Measurements from ENCODE around the gene OR1I1.

Gene OR1I1

GRCh38 chr19:15123031-15123890 lies 41.2 kb downstream of the OR1I1 start:
- no peak for TF ChIP-seq BHLHE40 (IDR thresholded peaks at IDR 0.05; ENCODE audit: borderline replicate concordance)
- TF ChIP-seq TARDBP (IDR thresholded peaks at IDR 0.05), result no peak
- TF ChIP-seq HDGF (IDR thresholded peaks at IDR 0.05; ENCODE audit: borderline replicate concordance), result no peak
- TF ChIP-seq L3MBTL2 (conservative IDR thresholded peaks at IDR 0.05), result no peak
- no peak for TF ChIP-seq FOXK2 (IDR thresholded peaks at IDR 0.05)
- TF ChIP-seq FOXA1 (IDR thresholded peaks at IDR 0.05), result no peak
- ChIA-PET CTCF (no interaction called here), POLR2A (interaction anchor here (3.5 kb wide), 1 partner anchor 7 kb away, joined by 17 read pairs; no protein-coding TSS in a partner anchor)
- DNase-seq (ENCODE audit: extremely low spot score), result no peak

- POLR2A ChIA-PET, result interaction anchor here (3.5 kb wide), 1 partner anchor 8 kb away, joined by 17 read pairs; no protein-coding TSS in a partner anchor
- CTCF ChIA-PET, result no interaction called here
- DNase-seq (ENCODE audit: extremely low spot score), result no peak
- TF ChIP-seq TARDBP (IDR thresholded peaks at IDR 0.05) (no peak), ELF4 (IDR thresholded peaks at IDR 0.05) (no peak), PKNOX1 (IDR thresholded peaks at IDR 0.05) (no peak), ZNF384 (IDR thresholded peaks at IDR 0.05) (no peak), NFRKB (IDR thresholded peaks at IDR 0.05) (no peak), FOXA1 (IDR thresholded peaks at IDR 0.05) (no peak)
These were observed 41.9 kb downstream of the OR1I1 start for GRCh38 chr19:15123900-15124299.

GRCh38 chr19:15124572-15125231 lies 42.7 kb downstream of the OR1I1 start:
- TF ChIP-seq HDGF (IDR thresholded peaks at IDR 0.05; ENCODE audit: borderline replicate concordance) (no peak), SUZ12 (IDR thresholded peaks at IDR 0.05) (no peak), FOXA1 (IDR thresholded peaks at IDR 0.05) (no peak), ELF4 (IDR thresholded peaks at IDR 0.05) (no peak), TARDBP (IDR thresholded peaks at IDR 0.05) (no peak), PKNOX1 (IDR thresholded peaks at IDR 0.05) (no peak), CTBP1 (IDR thresholded peaks at IDR 0.05; ENCODE audit: borderline replicate concordance) (no peak), FOXM1 (IDR thresholded peaks at IDR 0.05; ENCODE audit: borderline replicate concordance) (no peak), ARNT (IDR thresholded peaks at IDR 0.05) (no peak), BHLHE40 (IDR thresholded peaks at IDR 0.05; ENCODE audit: borderline replicate concordance) (no peak), FOXK2 (IDR thresholded peaks at IDR 0.05) (no peak), LEF1 (IDR thresholded peaks at IDR 0.05; ENCODE audit: borderline replicate concordance) (no peak), SP1 (IDR thresholded peaks at IDR 0.05) (no peak), L3MBTL2 (conservative IDR thresholded peaks at IDR 0.05) (no peak), ZNF384 (IDR thresholded peaks at IDR 0.05) (no peak), NFRKB (IDR thresholded peaks at IDR 0.05) (no peak)
- CTCF ChIA-PET, result interaction anchor here (0.5 kb wide), 1 partner anchor 1336 kb away, joined by 4 read pairs; no protein-coding TSS in a partner anchor
- POLR2A ChIA-PET, result interaction anchor here (1.3 to 3.5 kb wide), 5 partner anchors 9 to 24 kb away, joined by 5 to 17 read pairs (median 6); partner anchors contain the start of gene SYDE1
- no peak for DNase-seq (ENCODE audit: extremely low spot score)

DNA sequence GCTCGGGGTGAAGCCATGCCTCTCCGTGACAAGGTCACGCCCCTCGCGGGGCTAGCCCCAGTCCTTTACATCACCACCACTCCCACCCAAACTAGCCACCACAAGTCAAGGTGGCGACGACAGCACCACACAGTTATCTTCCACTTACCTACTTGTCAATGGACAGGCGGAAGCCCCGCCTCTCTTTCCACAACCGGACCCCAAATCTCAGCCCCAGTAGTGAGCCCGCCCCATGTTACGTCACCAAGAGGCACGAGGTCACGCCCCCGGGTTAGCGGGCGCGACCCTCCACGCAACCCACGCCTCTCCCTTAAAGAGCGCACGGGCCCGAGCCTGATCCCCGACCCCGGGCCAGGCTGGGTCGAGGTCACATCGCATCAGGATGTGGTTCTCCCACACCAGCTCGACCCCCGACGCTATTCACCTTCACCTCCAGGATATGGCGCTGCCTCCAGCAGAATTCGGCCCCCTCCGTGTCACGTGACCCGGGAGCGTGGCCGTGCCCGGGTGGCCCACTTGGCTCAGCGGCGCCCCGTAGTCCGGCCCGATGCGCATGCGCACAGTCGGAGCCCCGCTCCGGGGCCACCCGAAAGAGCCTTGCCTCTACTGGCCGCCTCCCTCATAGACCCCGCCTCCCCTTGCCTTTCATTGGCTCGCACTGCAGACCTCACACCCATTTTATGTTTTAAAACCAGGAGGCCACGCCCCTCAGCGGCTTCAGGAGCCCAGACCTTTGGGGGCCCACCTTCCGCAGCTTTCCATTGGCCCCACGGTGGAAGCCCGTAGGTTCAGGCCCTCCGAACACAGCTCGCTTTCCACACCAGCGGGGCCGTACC lies 43.4 kb downstream of the OR1I1 start:
- CTCF ChIA-PET, result interaction anchor here (0.5 to 1.0 kb wide), 2 partner anchors 24 to 1337 kb away, joined by 3 to 4 read pairs; no protein-coding TSS in a partner anchor
- peak; percentile 99 for DNase-seq (ENCODE audit: extremely low spot score)
- TF ChIP-seq ZNF384 (IDR thresholded peaks at IDR 0.05), result no peak
- TF ChIP-seq L3MBTL2 (conservative IDR thresholded peaks at IDR 0.05), result peak; percentile 88
- TF ChIP-seq TARDBP (IDR thresholded peaks at IDR 0.05), result peak; percentile 63; the same call in 1 of the 2 replicates
- TF ChIP-seq FOXA1 (IDR thresholded peaks at IDR 0.05), result no peak
- POLR2A ChIA-PET, result interaction anchor here (0.7 to 3.5 kb wide), 9 partner anchors 9 to 367 kb away, joined by 3 to 17 read pairs (median 5); partner anchors contain the start of gene SYDE1

DNA sequence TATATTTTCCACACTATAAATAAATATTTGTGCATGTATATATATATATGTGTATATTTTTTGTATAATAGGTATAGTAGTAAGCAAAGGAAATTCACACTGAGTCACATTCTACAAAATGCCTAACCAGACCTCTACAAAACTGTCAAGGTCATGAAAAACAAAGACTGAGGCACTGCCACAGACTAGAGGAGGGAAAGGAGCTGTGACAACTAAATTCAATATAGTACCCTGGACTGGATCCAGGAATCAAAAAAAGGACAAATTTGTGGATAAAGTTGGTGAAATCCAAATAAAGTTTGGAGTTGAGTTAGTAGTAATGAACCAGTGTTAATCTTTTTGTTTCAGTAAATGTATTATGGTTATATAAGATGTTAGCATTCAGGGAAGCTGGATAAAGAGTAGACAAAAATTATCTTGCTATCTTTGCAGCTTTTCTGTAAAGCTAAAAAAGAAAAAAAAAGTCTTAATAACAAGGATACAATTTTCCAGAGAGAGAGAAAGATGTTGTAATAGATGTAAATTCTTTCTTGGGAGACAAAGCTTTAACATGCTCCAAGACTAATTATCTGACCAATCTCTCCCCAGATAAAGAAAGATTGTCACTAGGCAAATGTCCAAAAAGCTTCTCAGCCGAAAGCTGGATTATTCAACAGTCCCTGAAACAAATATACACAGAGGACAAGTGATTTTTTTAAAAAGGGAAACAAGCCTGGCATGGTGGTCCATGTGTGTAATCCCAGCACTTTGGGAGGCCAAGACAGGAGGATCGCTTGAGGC lies 44.3 kb downstream of the OR1I1 start:
- ChIA-PET CTCF (interaction anchor here (1.0 kb wide), 1 partner anchor 25 kb away, joined by 3 read pairs; no protein-coding TSS in a partner anchor), POLR2A (interaction anchor here (0.7 to 3.5 kb wide), 8 partner anchors 8 to 367 kb away, joined by 3 to 17 read pairs (median 5); no protein-coding TSS in a partner anchor)
- DNase-seq (ENCODE audit: extremely low spot score), result no peak
- TF ChIP-seq CTBP1 (IDR thresholded peaks at IDR 0.05; ENCODE audit: borderline replicate concordance) (no peak), ARNT (IDR thresholded peaks at IDR 0.05) (no peak), FOXK2 (IDR thresholded peaks at IDR 0.05) (no peak), ELF4 (IDR thresholded peaks at IDR 0.05) (no peak), NFRKB (IDR thresholded peaks at IDR 0.05) (no peak), FOXM1 (IDR thresholded peaks at IDR 0.05; ENCODE audit: borderline replicate concordance) (no peak), BHLHE40 (IDR thresholded peaks at IDR 0.05; ENCODE audit: borderline replicate concordance) (no peak), TARDBP (IDR thresholded peaks at IDR 0.05) (no peak), HDGF (IDR thresholded peaks at IDR 0.05; ENCODE audit: borderline replicate concordance) (no peak), FOXA1 (IDR thresholded peaks at IDR 0.05) (no peak), SUZ12 (IDR thresholded peaks at IDR 0.05) (no peak), L3MBTL2 (conservative IDR thresholded peaks at IDR 0.05) (no peak), SP1 (IDR thresholded peaks at IDR 0.05) (no peak), LEF1 (IDR thresholded peaks at IDR 0.05; ENCODE audit: borderline replicate concordance) (no peak), PKNOX1 (IDR thresholded peaks at IDR 0.05) (no peak), ZNF384 (IDR thresholded peaks at IDR 0.05) (no peak)

Measured in HEK293T (cell line).